Glomerular endothelial cell (primary cell): ENCODE data around the gene DNAH3. TPM values are rescaled to one million over a fixed set of nuclear protein-coding genes. Genes with fewer than 3 reads are reported as not detected.
A peak's percentile ranks its signal among the peaks of the same experiment; 100 is the strongest.
"Not testable (repeated sequence)": the region's sequence is repeated elsewhere in the genome, so short reads cannot be mapped to it uniquely, and the experiment has no call there.

Source experiments
- DNase-seq: peaks from one replicate; pipeline ENCODE4 v3.0.0-alpha.2; 2011; ENCODE audit warnings: low read depth, low spot score; ENCODE audit errors: extremely low read depth
- total RNA-seq: library from RNA; depleted of rRNA; stranded (reverse); fragments of >200 nt; gene quantifications from 2 replicates; pipeline ENCODE4 v1.2.3, GENCODE V29; 2015

DNAH3 gene
- total RNA-seq, 1 donor from 2014 or later, result not detected

GRCh38 chr16:21023509-21024202 lies 127.0 kb downstream of the DNAH3 start:
- DNase-seq, result no peak

- no peak for DNase-seq
Measured at GRCh38 chr16:21021316-21021715, 129.3 kb downstream of the DNAH3 start.

- DNase-seq, result no peak
Measured at GRCh38 chr16:21009815-21010214, 140.8 kb downstream of the DNAH3 start.

GRCh38 chr16:21005008-21005407 lies 145.6 kb downstream of the DNAH3 start:
- no peak for DNase-seq

GRCh38 chr16:21001262-21001661 lies 149.4 kb downstream of the DNAH3 start:
- DNase-seq, result peak; percentile 2

- DNase-seq, result no peak
Measured at GRCh38 chr16:20997147-20997546, 153.5 kb downstream of the DNAH3 start.

GRCh38 chr16:20995711-20996110 lies 154.9 kb downstream of the DNAH3 start:
- DNase-seq, result no peak

- not testable (repeated sequence) for DNase-seq
Measured at GRCh38 chr16:20989496-20990070, 161.1 kb downstream of the DNAH3 start.

GRCh38 chr16:20987049-20987448 lies 163.6 kb downstream of the DNAH3 start:
- DNase-seq, result no peak

- no peak for DNase-seq
Measured at GRCh38 chr16:20984019-20984418, 166.6 kb downstream of the DNAH3 start.

- DNase-seq, result no peak
Measured at GRCh38 chr16:20976576-20976975, 174.1 kb downstream of the DNAH3 start.

- DNase-seq, result not testable (repeated sequence)
Measured at GRCh38 chr16:20973201-20973600, 177.4 kb downstream of the DNAH3 start.

- no peak for DNase-seq
Measured at GRCh38 chr16:20971401-20971800, 179.2 kb downstream of the DNAH3 start.

GRCh38 chr16:20969386-20969785 lies 181.3 kb downstream of the DNAH3 start:
- DNase-seq, result no peak

- no peak for DNase-seq
Measured at GRCh38 chr16:20968765-20969164, 181.9 kb downstream of the DNAH3 start.

GRCh38 chr16:20960899-20961298 lies 189.7 kb downstream of the DNAH3 start:
- DNase-seq, result no peak

- no peak for DNase-seq
Measured at GRCh38 chr16:20957153-20957552, 193.5 kb downstream of the DNAH3 start.

- no peak for DNase-seq
Measured at GRCh38 chr16:20956319-20956718, 194.3 kb downstream of the DNAH3 start.

GRCh38 chr16:20954574-20954973 lies 196.1 kb downstream of the DNAH3 start:
- no peak for DNase-seq

- no peak for DNase-seq
Measured at GRCh38 chr16:20952139-20952920, 198.3 kb downstream of the DNAH3 start.

GRCh38 chr16:20950294-20950693 lies 200.4 kb downstream of the DNAH3 start:
- DNase-seq, result no peak

GRCh38 chr16:20949660-20950059 lies 201.0 kb downstream of the DNAH3 start:
- DNase-seq, result no peak
